H1 (cell line): ENCODE results near the gene SRCIN1.
"Not testable (repeated sequence)": the region's sequence is repeated elsewhere in the genome, so short reads cannot be mapped to it uniquely, and the experiment has no call there.

ENCODE experiments used
- CTBP2 ChIP-seq: IDR thresholded peaks from 2 replicates; pipeline ENCODE4 v1.7.0; 2011; ENCODE audit warnings: borderline replicate concordance, mild to moderate bottlenecking, moderate library complexity, mixed read lengths, low read length; ENCODE audit not compliant: insufficient read depth, insufficient read length
- CTCF ChIP-seq, 3 experiments: IDR thresholded peaks; 1 replicate in 2 of 3; 2 replicates in 1 of 3; pipeline versions ENCODE4 v1.5.1 to v1.6.1; 2011; ENCODE audit warnings: low read length in 3 of 3, mild to moderate bottlenecking in 3 of 3, inconsistent platforms in 2 of 3, low read depth in 1 of 3, moderate library complexity in 1 of 3; ENCODE audit not compliant: insufficient read depth in 1 of 3; ENCODE audit errors: control extremely low read depth in 1 of 3
- EGR1 ChIP-seq: IDR thresholded peaks from 2 replicates; pipeline ENCODE4 v1.6.1; 2011; ENCODE audit warnings: low read depth, low read length, borderline replicate concordance
- JUND ChIP-seq: IDR thresholded peaks from 2 replicates; pipeline ENCODE4 v1.6.1; 2011; ENCODE audit warnings: mild to moderate bottlenecking, improper control_type of control experiment, low read length
- POLR2AphosphoS5 ChIP-seq: IDR thresholded peaks from 2 replicates; pipeline ENCODE4 v1.6.1; 2011; ENCODE audit warnings: low read depth, low read length
- SP2 ChIP-seq: IDR thresholded peaks from 2 replicates; pipeline ENCODE4 v1.6.1; 2012; ENCODE audit warnings: mild to moderate bottlenecking, low read length, inconsistent platforms

- TF ChIP-seq CTCF (IDR thresholded peaks at IDR 0.05; ENCODE audit: control extremely low read depth in 1 of 3, insufficient read depth in 1 of 3, low read depth in 1 of 3, low read length in 3 of 3); SP2; POLR2AphosphoS5; JUND; EGR1; CTBP2: not testable (repeated sequence)
Measured at GRCh38 chr17:38501718-38502117, 104.0 kb downstream of the SRCIN1 start.
